Measurements from ENCODE around the gene ELP5.

- 0 out of 2 replicates have a peak, but pooled peaks have one; percentile 22 for TF ChIP-seq POLR2AphosphoS5 (IDR thresholded peaks at IDR 0.05; ENCODE audit: low read depth)
- TF ChIP-seq GABPA (IDR thresholded peaks at IDR 0.05; ENCODE audit: low read depth): peak; percentile 86
Measured at GRCh38 chr17:7239091-7240027, 12.7 kb upstream of the ELP5 start, which contains the start of gene PHF23.
